Activated T-helper 2 cell treated with anti-CD3 and anti-CD28 coated beads, Interferon-gamma antibody, Interleukin-2, Interleukin-4, amounts not matched to agents 10 μg/mL and 5 μg/mL and 100 μg/mL, durations not matched to agents 14 hours and 24 hours and 36 hours (primary cell): ENCODE data around the gene ARID5B. TPM values are rescaled to one million over a fixed set of nuclear protein-coding genes. Genes with fewer than 3 reads are reported as not detected.
A peak's percentile ranks its signal among the peaks of the same experiment; 100 is the strongest.

ENCODE experiments used
- DNase-seq: peaks from one replicate; pipeline ENCODE4 v3.0.0; 2021; ENCODE audit warnings: low spot score
- H3K27ac Mint-ChIP-seq: one replicate; pipeline ENCODE4 v1.8.0; 2021; ENCODE audit warnings: mixed read lengths
- H3K27me3 Mint-ChIP-seq: one replicate; pipeline ENCODE4 v1.8.0; 2021; ENCODE audit warnings: low read depth, mixed read lengths
- H3K36me3 Mint-ChIP-seq: one replicate; pipeline ENCODE4 v1.8.0; 2021; ENCODE audit warnings: low read depth, mixed read lengths
- H3K4me1 Mint-ChIP-seq: one replicate; pipeline ENCODE4 v1.8.0; 2021; ENCODE audit warnings: low read depth, mixed read lengths
- H3K4me3 Mint-ChIP-seq: one replicate; pipeline ENCODE4 v1.8.0; 2021; ENCODE audit warnings: low read depth, mild to moderate bottlenecking, moderate library complexity, mixed read lengths
- H3K9me3 Mint-ChIP-seq: one replicate; pipeline ENCODE4 v1.8.0; 2021; ENCODE audit warnings: mixed read lengths
- intact Hi-C: fragments of 100-400 bp; cut with micrococcal nuclease; formaldehyde crosslinking; loops from one replicate; pipeline ENCODE4 v1.15.1; 2023
- total RNA-seq: library from RNA; stranded (reverse); gene quantifications from 2 replicates; pipeline ENCODE4 v1.2.3, GENCODE V29; 2022

ARID5B gene
- total RNA-seq, 1 donor from 2014 or later = 35.7 TPM

GRCh38 chr10:61892961-61893360 lies 8.5 kb upstream of the ARID5B start:
- Mint-ChIP-seq H3K4me1 (peaks cover 25% of the 10 kb centered on the region), H3K36me3 (no peaks in the 10 kb centered on the region), H3K27me3 (no peaks in the 10 kb centered on the region), H3K27ac (no peak overlapping the region), H3K4me3 (no peak overlapping the region), H3K9me3 (no peaks in the 10 kb centered on the region)
- intact Hi-C loops = no loop called here
- no peak for DNase-seq

GRCh38 chr10:61894133-61894532 lies 7.4 kb upstream of the ARID5B start:
- Mint-ChIP-seq H3K4me3 (no peak overlapping the region), H3K36me3 (no peaks in the 10 kb centered on the region), H3K9me3 (no peaks in the 10 kb centered on the region), H3K4me1 (peaks cover 33% of the 10 kb centered on the region), H3K27ac (no peak overlapping the region), H3K27me3 (no peaks in the 10 kb centered on the region)
- intact Hi-C loops = no loop called here
- no peak for DNase-seq

GRCh38 chr10:61895898-61896600 lies 5.5 kb upstream of the ARID5B start:
- no peaks in the 10 kb centered on the region for H3K9me3 Mint-ChIP-seq
- intact Hi-C loops = loop anchor here (5.0 kb wide), 1 partner anchor 1371 kb away; no protein-coding TSS in a partner anchor
- H3K27ac Mint-ChIP-seq = no peak overlapping the region
- H3K27me3 Mint-ChIP-seq = no peaks in the 10 kb centered on the region
- no peak overlapping the region for H3K4me3 Mint-ChIP-seq
- no peaks in the 10 kb centered on the region for H3K36me3 Mint-ChIP-seq
- peaks cover 42% of the 10 kb centered on the region for H3K4me1 Mint-ChIP-seq
- DNase-seq = no peak

- H3K27me3 Mint-ChIP-seq = no peaks in the 10 kb centered on the region
- peak overlapping the region; percentile 83 for H3K27ac Mint-ChIP-seq
- H3K4me1 Mint-ChIP-seq = peaks cover 42% of the 10 kb centered on the region
- DNase-seq = peak; percentile 56
- H3K4me3 Mint-ChIP-seq = peak overlapping the region; percentile 73
- no peaks in the 10 kb centered on the region for H3K9me3 Mint-ChIP-seq
- no peaks in the 10 kb centered on the region for H3K36me3 Mint-ChIP-seq
- intact Hi-C loops = loop anchor here (1.0 to 5.0 kb wide), 2 partner anchors 15 to 1370 kb away; no protein-coding TSS in a partner anchor
These were observed 4.4 kb upstream of the ARID5B start for GRCh38 chr10:61896854-61897661.

- Mint-ChIP-seq H3K27me3 (no peaks in the 10 kb centered on the region), H3K4me1 (peaks cover 42% of the 10 kb centered on the region), H3K4me3 (peak overlapping the region; percentile 73), H3K9me3 (no peaks in the 10 kb centered on the region), H3K36me3 (peaks cover 5% of the 10 kb centered on the region), H3K27ac (peak overlapping the region; percentile 46)
- DNase-seq = no peak
- intact Hi-C loops = loop anchor here (1.0 to 5.0 kb wide), 2 partner anchors 16 to 1369 kb away; no protein-coding TSS in a partner anchor
These were observed 3.6 kb upstream of the ARID5B start for GRCh38 chr10:61897671-61898434.

- Mint-ChIP-seq H3K36me3 (peaks cover 5% of the 10 kb centered on the region), H3K4me3 (no peak overlapping the region), H3K4me1 (peaks cover 42% of the 10 kb centered on the region)
These were observed 3.1 kb upstream of the ARID5B start for GRCh38 chr10:61898435-61898778.

GRCh38 chr10:61899069-61899531 lies 2.4 kb upstream of the ARID5B start:
- intact Hi-C loops = loop anchor here (1.0 to 5.0 kb wide), 6 partner anchors 89 to 1368 kb away; no protein-coding TSS in a partner anchor
- no peak for DNase-seq
- Mint-ChIP-seq H3K4me1 (peaks cover 39% of the 10 kb centered on the region), H3K9me3 (no peaks in the 10 kb centered on the region), H3K36me3 (peaks cover 5% of the 10 kb centered on the region), H3K27me3 (no peaks in the 10 kb centered on the region), H3K4me3 (peak overlapping the region; percentile 95), H3K27ac (peak overlapping the region; percentile 97)

More at GRCh38 chr10:61898435-61898778, 3.1 kb upstream of the ARID5B start:
- H3K27me3 Mint-ChIP-seq = no peaks in the 10 kb centered on the region
- H3K27ac Mint-ChIP-seq = no peak overlapping the region
- intact Hi-C loops = loop anchor here (5.0 kb wide), 1 partner anchor 1369 kb away; no protein-coding TSS in a partner anchor
- no peak for DNase-seq
- no peaks in the 10 kb centered on the region for H3K9me3 Mint-ChIP-seq

- Mint-ChIP-seq H3K27ac (peak overlapping the region; percentile 97), H3K4me1 (peaks cover 41% of the 10 kb centered on the region), H3K4me3 (peak overlapping the region; percentile 95), H3K27me3 (no peaks in the 10 kb centered on the region), H3K36me3 (peaks cover 5% of the 10 kb centered on the region), H3K9me3 (no peaks in the 10 kb centered on the region)
- intact Hi-C loops = loop anchor here (1.0 to 5.0 kb wide), 6 partner anchors 89 to 1368 kb away; no protein-coding TSS in a partner anchor
- DNase-seq = peak; percentile 10
These were observed 1.9 kb upstream of the ARID5B start for GRCh38 chr10:61899663-61899996.

- DNase-seq = peak; percentile 54
- Mint-ChIP-seq H3K4me3 (peak overlapping the region; percentile 95), H3K36me3 (peaks cover 8% of the 10 kb centered on the region), H3K27ac (peak overlapping the region; percentile 97), H3K9me3 (no peaks in the 10 kb centered on the region), H3K4me1 (peaks cover 46% of the 10 kb centered on the region), H3K27me3 (no peaks in the 10 kb centered on the region)
- intact Hi-C loops = loop anchor here (1.0 to 10.0 kb wide), 11 partner anchors 88 to 1367 kb away; no protein-coding TSS in a partner anchor
These were observed 1.3 kb upstream of the ARID5B start for GRCh38 chr10:61899997-61900828.

GRCh38 chr10:61901829-61902444 lies 438 bp downstream of the ARID5B start:
- H3K4me1 Mint-ChIP-seq = peaks cover 51% of the 10 kb centered on the region
- DNase-seq = no peak

GRCh38 chr10:61902445-61903220 lies 1.1 kb downstream of the ARID5B start:
- Mint-ChIP-seq H3K27me3 (no peaks in the 10 kb centered on the region), H3K4me3 (peak overlapping the region; percentile 95), H3K36me3 (peaks cover 20% of the 10 kb centered on the region), H3K9me3 (no peaks in the 10 kb centered on the region), H3K27ac (peak overlapping the region; percentile 97), H3K4me1 (peaks cover 44% of the 10 kb centered on the region)
- intact Hi-C loops = loop anchor here (1.0 to 10.0 kb wide), 10 partner anchors 35 to 952 kb away; partner anchors contain the start of gene EGR2
- peak; percentile 53 for DNase-seq

More at GRCh38 chr10:61901829-61902444, 438 bp downstream of the ARID5B start:
- Mint-ChIP-seq H3K9me3 (no peaks in the 10 kb centered on the region), H3K36me3 (peaks cover 15% of the 10 kb centered on the region), H3K27ac (peak overlapping the region; percentile 97), H3K4me3 (peak overlapping the region; percentile 95), H3K27me3 (no peaks in the 10 kb centered on the region)
- intact Hi-C loops = loop anchor here (1.0 to 10.0 kb wide), 10 partner anchors 35 to 953 kb away; partner anchors contain the start of gene EGR2
